ENCODE data around the gene PDE1A. TPM values are rescaled to one million over a fixed set of nuclear protein-coding genes. Genes with fewer than 3 reads are reported as not detected.

PDE1A gene
- polyA plus RNA-seq, 2 of the 4 experiments (the other 2 are of a cell fraction) = 0.28 to 3.2 TPM

DNA sequence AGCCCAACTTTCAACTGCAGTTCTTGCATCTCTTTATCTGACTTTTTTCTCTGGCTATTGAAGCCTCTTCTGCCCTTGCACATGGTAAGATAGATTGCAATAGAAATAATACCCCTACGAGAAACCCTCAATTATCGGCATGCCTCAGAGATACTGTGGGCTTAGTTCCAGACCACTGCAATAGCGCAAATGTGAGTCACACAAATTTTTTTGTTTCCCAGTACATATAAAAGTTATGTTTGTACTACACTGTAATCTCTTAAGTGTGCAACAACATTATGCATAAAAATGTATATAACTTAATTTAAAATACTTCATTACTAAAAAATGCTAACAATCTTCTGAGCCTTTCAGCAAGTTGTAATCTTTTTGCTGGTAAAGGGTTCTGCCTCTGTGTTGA, 124.7 kb downstream of the PDE1A start:
- Histone ChIP-seq H3K4me3 (no peak overlapping the region), H3K9me3 (no peaks in the 10 kb centered on the region), H3K4me2 (no peak overlapping the region), H3K27ac (no peak overlapping the region), H3K4me1 (no peaks in the 10 kb centered on the region)
- TF ChIP-seq, protein P1, sequence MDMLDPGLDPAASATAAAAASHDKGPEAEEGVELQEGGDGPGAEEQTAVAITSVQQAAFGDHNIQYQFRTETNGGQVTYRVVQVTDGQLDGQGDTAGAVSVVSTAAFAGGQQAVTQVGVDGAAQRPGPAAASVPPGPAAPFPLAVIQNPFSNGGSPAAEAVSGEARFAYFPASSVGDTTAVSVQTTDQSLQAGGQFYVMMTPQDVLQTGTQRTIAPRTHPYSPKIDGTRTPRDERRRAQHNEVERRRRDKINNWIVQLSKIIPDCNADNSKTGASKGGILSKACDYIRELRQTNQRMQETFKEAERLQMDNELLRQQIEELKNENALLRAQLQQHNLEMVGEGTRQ (IDR thresholded peaks at IDR 0.05) = no peak
- no peak for TF ChIP-seq TP53 (CRISPR knock-in tag; IDR thresholded peaks at IDR 0.05)
- TF ChIP-seq CHD4 (IDR thresholded peaks at IDR 0.05; ENCODE audit: borderline replicate concordance) = no peak
- TF ChIP-seq JUN (IDR thresholded peaks at IDR 0.05) = no peak
- no peak for TF ChIP-seq HOXA7 (CRISPR knock-in tag; IDR thresholded peaks at IDR 0.05)
- TF ChIP-seq MYC (IDR thresholded peaks at IDR 0.05; ENCODE audit: borderline replicate concordance, low read length) = no peak
- no peak for TF ChIP-seq HOXB5 (CRISPR knock-in tag; IDR thresholded peaks at IDR 0.05)
- TF ChIP-seq EP300 (IDR thresholded peaks at IDR 0.05) = no peak
- TF ChIP-seq E2F6 (IDR thresholded peaks at IDR 0.05; ENCODE audit: borderline replicate concordance, low read depth) = no peak
- TF ChIP-seq ZFP36 (IDR thresholded peaks at IDR 0.05; ENCODE audit: borderline replicate concordance, partially characterized antibody) = no peak
- TF ChIP-seq BCL3 (IDR thresholded peaks at IDR 0.05) = no peak
- no peak for TF ChIP-seq PHF8 (IDR thresholded peaks at IDR 0.05; ENCODE audit: borderline replicate concordance, low read depth)
- no peak for TF ChIP-seq EHF (CRISPR knock-in tag; IDR thresholded peaks at IDR 0.05)
- TF ChIP-seq, protein P2, sequence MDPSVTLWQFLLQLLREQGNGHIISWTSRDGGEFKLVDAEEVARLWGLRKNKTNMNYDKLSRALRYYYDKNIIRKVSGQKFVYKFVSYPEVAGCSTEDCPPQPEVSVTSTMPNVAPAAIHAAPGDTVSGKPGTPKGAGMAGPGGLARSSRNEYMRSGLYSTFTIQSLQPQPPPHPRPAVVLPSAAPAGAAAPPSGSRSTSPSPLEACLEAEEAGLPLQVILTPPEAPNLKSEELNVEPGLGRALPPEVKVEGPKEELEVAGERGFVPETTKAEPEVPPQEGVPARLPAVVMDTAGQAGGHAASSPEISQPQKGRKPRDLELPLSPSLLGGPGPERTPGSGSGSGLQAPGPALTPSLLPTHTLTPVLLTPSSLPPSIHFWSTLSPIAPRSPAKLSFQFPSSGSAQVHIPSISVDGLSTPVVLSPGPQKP (IDR thresholded peaks at IDR 0.05; ENCODE audit: low read depth, low read length) = no peak
- TF ChIP-seq HES2 (IDR thresholded peaks at IDR 0.05) = no peak
- no peak for TF ChIP-seq GATA3 (IDR thresholded peaks at IDR 0.05; ENCODE audit: borderline replicate concordance)
- ChIA-PET POLR2A (no interaction called here), CTCF (no interaction called here)
- WGBS (ENCODE audit: missing lambda C conversion rate) = 77% methylated on average over 3 of the region's 3 CpGs
- ATAC-seq = no peak
- no peak for FAIRE-seq
- DNase-seq (ENCODE audit: low read depth in 1 of 2, low spot score in 1 of 2) = no peak

DNA sequence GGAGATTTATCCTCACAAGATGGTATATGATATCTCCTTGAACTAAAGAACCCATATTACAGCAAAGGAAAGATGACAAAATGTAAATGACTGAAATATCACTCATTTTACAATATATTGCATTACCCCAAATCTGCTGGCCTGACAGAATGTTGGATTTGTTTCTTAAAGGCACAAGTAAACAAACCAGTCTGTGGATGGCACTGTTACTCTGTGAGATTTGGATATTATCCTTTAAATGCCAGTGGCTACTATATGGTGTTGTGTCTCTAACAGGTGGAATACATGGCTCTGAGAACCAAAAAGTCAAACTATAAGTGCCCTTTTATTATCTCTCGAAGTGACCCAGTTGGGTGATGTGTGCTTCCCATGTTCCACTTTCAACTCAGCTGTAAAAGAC, 125.7 kb downstream of the PDE1A start:
- Histone ChIP-seq H3K27ac (no peak overlapping the region), H3K4me3 (no peak overlapping the region), H3K4me2 (no peak overlapping the region), H3K4me1 (no peaks in the 10 kb centered on the region), H3K9me3 (no peaks in the 10 kb centered on the region)
- peak in 1 of 2 experiments; percentile 6 for DNase-seq (ENCODE audit: low read depth in 1 of 2, low spot score in 1 of 2)
- no peak for FAIRE-seq
- 10% methylated on average over 1 of the region's 1 CpG for WGBS (ENCODE audit: missing lambda C conversion rate)
- no peak for TF ChIP-seq ZNF302 (CRISPR knock-in tag; IDR thresholded peaks at IDR 0.05)
- TF ChIP-seq FOSB (CRISPR knock-in tag; IDR thresholded peaks at IDR 0.05) = no peak
- no peak for TF ChIP-seq HOXB5 (CRISPR knock-in tag; IDR thresholded peaks at IDR 0.05)
- TF ChIP-seq JUN (IDR thresholded peaks at IDR 0.05) = no peak
- TF ChIP-seq, protein P3, sequence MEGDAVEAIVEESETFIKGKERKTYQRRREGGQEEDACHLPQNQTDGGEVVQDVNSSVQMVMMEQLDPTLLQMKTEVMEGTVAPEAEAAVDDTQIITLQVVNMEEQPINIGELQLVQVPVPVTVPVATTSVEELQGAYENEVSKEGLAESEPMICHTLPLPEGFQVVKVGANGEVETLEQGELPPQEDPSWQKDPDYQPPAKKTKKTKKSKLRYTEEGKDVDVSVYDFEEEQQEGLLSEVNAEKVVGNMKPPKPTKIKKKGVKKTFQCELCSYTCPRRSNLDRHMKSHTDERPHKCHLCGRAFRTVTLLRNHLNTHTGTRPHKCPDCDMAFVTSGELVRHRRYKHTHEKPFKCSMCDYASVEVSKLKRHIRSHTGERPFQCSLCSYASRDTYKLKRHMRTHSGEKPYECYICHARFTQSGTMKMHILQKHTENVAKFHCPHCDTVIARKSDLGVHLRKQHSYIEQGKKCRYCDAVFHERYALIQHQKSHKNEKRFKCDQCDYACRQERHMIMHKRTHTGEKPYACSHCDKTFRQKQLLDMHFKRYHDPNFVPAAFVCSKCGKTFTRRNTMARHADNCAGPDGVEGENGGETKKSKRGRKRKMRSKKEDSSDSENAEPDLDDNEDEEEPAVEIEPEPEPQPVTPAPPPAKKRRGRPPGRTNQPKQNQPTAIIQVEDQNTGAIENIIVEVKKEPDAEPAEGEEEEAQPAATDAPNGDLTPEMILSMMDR (IDR thresholded peaks at IDR 0.05) = 0 out of 3 replicates have a peak, but pooled peaks have one; percentile 16
- TF ChIP-seq SMC3 (IDR thresholded peaks at IDR 0.05) = 0 out of 3 replicates have a peak, but pooled peaks have one; percentile 10
- TF ChIP-seq BHLHE40 (IDR thresholded peaks at IDR 0.05; ENCODE audit: low read depth, low read length) = no peak
- no peak for TF ChIP-seq CBX2 (IDR thresholded peaks at IDR 0.05; ENCODE audit: borderline replicate concordance, low read depth)
- no peak for TF ChIP-seq NPAS2 (CRISPR knock-in tag; IDR thresholded peaks at IDR 0.05; ENCODE audit: borderline replicate concordance)
- TF ChIP-seq ZC3H11A (IDR thresholded peaks at IDR 0.05) = no peak
- no peak for TF ChIP-seq EHF (CRISPR knock-in tag; IDR thresholded peaks at IDR 0.05)
- no peak for TF ChIP-seq HOXA7 (CRISPR knock-in tag; IDR thresholded peaks at IDR 0.05)
- no peak for TF ChIP-seq HOXB13 (CRISPR knock-in tag; IDR thresholded peaks at IDR 0.05; ENCODE audit: low read depth)
- no peak for TF ChIP-seq PBX3 (IDR thresholded peaks at IDR 0.05)
- peak; percentile 19 to 24; a peak in 2 of 5 replicates for TF ChIP-seq RAD21 (conservative IDR thresholded peaks at IDR 0.05 in 1 of 2, IDR thresholded peaks at IDR 0.05 in 1 of 2)
- ChIA-PET POLR2A (no interaction called here), CTCF (no interaction called here)
- ATAC-seq = no peak

Measured in A549 (cell line).